ENCODE measurements around the gene KRTAP10-7.
"Not testable (repeated sequence)": the region's sequence is repeated elsewhere in the genome, so short reads cannot be mapped to it uniquely, and the experiment has no call there.

The KRTAP10-7 gene

GRCh38 chr21:44579833-44580144 lies 20.6 kb upstream of the KRTAP10-7 start:
- H3K36me3 ChIP-seq (ENCODE audit: control insufficient read depth in 2 of 2, insufficient read depth in 2 of 2, low read length in 2 of 2): no peaks in the 10 kb centered on the region
- H3K27ac ChIP-seq (ENCODE audit: low read length): no peak overlapping the region
- H3K9ac ChIP-seq (ENCODE audit: low read length in 2 of 2): no peak overlapping the region
- peaks cover 4 to 6% of the 10 kb centered on the region in 2 donors for H3K27me3 ChIP-seq (ENCODE audit: control insufficient read depth in 1 of 2, insufficient read depth in 2 of 2, low read length in 2 of 2)
- H3K4me3 ChIP-seq (ENCODE audit: low read length in 2 of 2): no peak overlapping the region
- H3K9me3 ChIP-seq (ENCODE audit: control insufficient read depth in 2 of 2, low read length in 2 of 2): peaks cover 2 to 24% of the 10 kb centered on the region in 2 donors
- no peaks in the 10 kb centered on the region for H3K4me1 ChIP-seq (ENCODE audit: control insufficient read depth, insufficient read depth, low read length)

- H3K27me3 ChIP-seq (ENCODE audit: control insufficient read depth in 1 of 2, insufficient read depth in 2 of 2, low read length in 2 of 2); H3K36me3 ChIP-seq (ENCODE audit: control insufficient read depth in 2 of 2, insufficient read depth in 2 of 2, low read length in 2 of 2); H3K4me1 ChIP-seq (ENCODE audit: control insufficient read depth, insufficient read depth, low read length); H3K9ac ChIP-seq (ENCODE audit: low read length in 2 of 2); H3K4me3 ChIP-seq (ENCODE audit: low read length in 2 of 2); H3K27ac ChIP-seq (ENCODE audit: low read length): not testable (repeated sequence)
- H3K9me3 ChIP-seq (ENCODE audit: control insufficient read depth in 2 of 2, low read length in 2 of 2): peaks cover 3 to 23% of the 10 kb centered on the region in 2 donors
Measured at GRCh38 chr21:44580231-44580821, 20.1 kb upstream of the KRTAP10-7 start, which contains the start of gene KRTAP10-5. Gene KRTAP10-5, minus strand, starts transcription at chr21:44580604. Its CDS starts 26 bp downstream, at chr21:44580578.

- peaks cover 8 to 10% of the 10 kb centered on the region in 2 donors for H3K27me3 ChIP-seq (ENCODE audit: control insufficient read depth in 1 of 2, insufficient read depth in 2 of 2, low read length in 2 of 2)
- H3K9ac ChIP-seq (ENCODE audit: low read length in 2 of 2): no peak overlapping the region
- no peak overlapping the region for H3K4me3 ChIP-seq (ENCODE audit: low read length in 2 of 2)
- no peak overlapping the region for H3K27ac ChIP-seq (ENCODE audit: low read length)
- H3K4me1 ChIP-seq (ENCODE audit: control insufficient read depth, insufficient read depth, low read length): no peaks in the 10 kb centered on the region
- no peaks in the 10 kb centered on the region for H3K36me3 ChIP-seq (ENCODE audit: control insufficient read depth in 2 of 2, insufficient read depth in 2 of 2, low read length in 2 of 2)
- H3K9me3 ChIP-seq (ENCODE audit: control insufficient read depth in 2 of 2, low read length in 2 of 2): peaks cover 5 to 16% of the 10 kb centered on the region in 2 donors
Measured at GRCh38 chr21:44581158-44581557, 19.2 kb upstream of the KRTAP10-7 start.

GRCh38 chr21:44582055-44582454 lies 18.3 kb upstream of the KRTAP10-7 start:
- Histone ChIP-seq H3K9ac (ENCODE audit: low read length in 2 of 2) (no peak overlapping the region), H3K36me3 (ENCODE audit: control insufficient read depth in 2 of 2, insufficient read depth in 2 of 2, low read length in 2 of 2) (no peaks in the 10 kb centered on the region), H3K4me3 (ENCODE audit: low read length in 2 of 2) (no peak overlapping the region), H3K9me3 (ENCODE audit: control insufficient read depth in 2 of 2, low read length in 2 of 2) (peaks cover 3 to 10% of the 10 kb centered on the region in 2 donors), H3K27ac (ENCODE audit: low read length) (no peak overlapping the region), H3K27me3 (ENCODE audit: control insufficient read depth in 1 of 2, insufficient read depth in 2 of 2, low read length in 2 of 2) (peaks cover 8 to 14% of the 10 kb centered on the region in 2 donors), H3K4me1 (ENCODE audit: control insufficient read depth, insufficient read depth, low read length) (no peaks in the 10 kb centered on the region)

GRCh38 chr21:44583089-44583799 lies 17.2 kb upstream of the KRTAP10-7 start:
- Histone ChIP-seq H3K4me3 (ENCODE audit: low read length in 2 of 2) (no peak overlapping the region), H3K9me3 (ENCODE audit: control insufficient read depth in 2 of 2, low read length in 2 of 2) (peaks cover 3% of the 10 kb centered on the region in 2 donors), H3K27ac (ENCODE audit: low read length) (no peak overlapping the region), H3K9ac (ENCODE audit: low read length in 2 of 2) (no peak overlapping the region), H3K36me3 (ENCODE audit: control insufficient read depth in 2 of 2, insufficient read depth in 2 of 2, low read length in 2 of 2) (no peaks in the 10 kb centered on the region), H3K27me3 (ENCODE audit: control insufficient read depth in 1 of 2, insufficient read depth in 2 of 2, low read length in 2 of 2) (peaks cover 8 to 14% of the 10 kb centered on the region in 2 donors), H3K4me1 (ENCODE audit: control insufficient read depth, insufficient read depth, low read length) (no peaks in the 10 kb centered on the region)

GRCh38 chr21:44583800-44584147 lies 16.6 kb upstream of the KRTAP10-7 start:
- Histone ChIP-seq H3K9me3 (ENCODE audit: control insufficient read depth in 2 of 2, low read length in 2 of 2) (peaks cover 0 to 3% of the 10 kb centered on the region in 2 donors), H3K36me3 (ENCODE audit: control insufficient read depth in 2 of 2, insufficient read depth in 2 of 2, low read length in 2 of 2) (no peaks in the 10 kb centered on the region), H3K9ac (ENCODE audit: low read length in 2 of 2) (no peak overlapping the region), H3K4me3 (ENCODE audit: low read length in 2 of 2) (no peak overlapping the region), H3K27me3 (ENCODE audit: control insufficient read depth in 1 of 2, insufficient read depth in 2 of 2, low read length in 2 of 2) (peaks cover 8 to 14% of the 10 kb centered on the region in 2 donors), H3K4me1 (ENCODE audit: control insufficient read depth, insufficient read depth, low read length) (no peaks in the 10 kb centered on the region), H3K27ac (ENCODE audit: low read length) (no peak overlapping the region)

GRCh38 chr21:44585892-44586291 lies 14.5 kb upstream of the KRTAP10-7 start:
- Histone ChIP-seq H3K27me3 (ENCODE audit: control insufficient read depth in 1 of 2, insufficient read depth in 2 of 2, low read length in 2 of 2) (peaks cover 14 to 20% of the 10 kb centered on the region in 2 donors), H3K9ac (ENCODE audit: low read length in 2 of 2) (no peak overlapping the region), H3K9me3 (ENCODE audit: control insufficient read depth in 2 of 2, low read length in 2 of 2) (peaks cover 0 to 3% of the 10 kb centered on the region in 2 donors), H3K27ac (ENCODE audit: low read length) (no peak overlapping the region), H3K4me3 (ENCODE audit: low read length in 2 of 2) (no peak overlapping the region), H3K36me3 (ENCODE audit: control insufficient read depth in 2 of 2, insufficient read depth in 2 of 2, low read length in 2 of 2) (no peaks in the 10 kb centered on the region), H3K4me1 (ENCODE audit: control insufficient read depth, insufficient read depth, low read length) (no peaks in the 10 kb centered on the region)

GRCh38 chr21:44589094-44589493 lies 11.3 kb upstream of the KRTAP10-7 start:
- Histone ChIP-seq H3K36me3 (ENCODE audit: control insufficient read depth in 2 of 2, insufficient read depth in 2 of 2, low read length in 2 of 2) (no peaks in the 10 kb centered on the region), H3K4me1 (ENCODE audit: control insufficient read depth, insufficient read depth, low read length) (no peaks in the 10 kb centered on the region), H3K9ac (ENCODE audit: low read length in 2 of 2) (no peak overlapping the region), H3K27me3 (ENCODE audit: control insufficient read depth in 1 of 2, insufficient read depth in 2 of 2, low read length in 2 of 2) (peaks cover 16 to 19% of the 10 kb centered on the region in 2 donors), H3K4me3 (ENCODE audit: low read length in 2 of 2) (no peak overlapping the region), H3K9me3 (ENCODE audit: control insufficient read depth in 2 of 2, low read length in 2 of 2) (peaks cover 0 to 3% of the 10 kb centered on the region in 2 donors), H3K27ac (ENCODE audit: low read length) (no peak overlapping the region)

GRCh38 chr21:44589586-44590305 lies 10.7 kb upstream of the KRTAP10-7 start:
- Histone ChIP-seq H3K9me3 (ENCODE audit: control insufficient read depth in 2 of 2, low read length in 2 of 2) (peaks cover 0 to 3% of the 10 kb centered on the region in 2 donors), H3K4me1 (ENCODE audit: control insufficient read depth, insufficient read depth, low read length) (no peaks in the 10 kb centered on the region), H3K4me3 (ENCODE audit: low read length in 2 of 2) (no peak overlapping the region), H3K9ac (ENCODE audit: low read length in 2 of 2) (no peak overlapping the region), H3K27ac (ENCODE audit: low read length) (no peak overlapping the region), H3K27me3 (ENCODE audit: control insufficient read depth in 1 of 2, insufficient read depth in 2 of 2, low read length in 2 of 2) (peaks cover 16 to 17% of the 10 kb centered on the region in 2 donors), H3K36me3 (ENCODE audit: control insufficient read depth in 2 of 2, insufficient read depth in 2 of 2, low read length in 2 of 2) (no peaks in the 10 kb centered on the region)

GRCh38 chr21:44590311-44590721 lies 10.1 kb upstream of the KRTAP10-7 start:
- Histone ChIP-seq H3K27me3 (ENCODE audit: control insufficient read depth in 1 of 2, insufficient read depth in 2 of 2, low read length in 2 of 2) (peaks cover 14 to 17% of the 10 kb centered on the region in 2 donors), H3K36me3 (ENCODE audit: control insufficient read depth in 2 of 2, insufficient read depth in 2 of 2, low read length in 2 of 2) (no peaks in the 10 kb centered on the region), H3K4me3 (ENCODE audit: low read length in 2 of 2) (no peak overlapping the region), H3K9ac (ENCODE audit: low read length in 2 of 2) (no peak overlapping the region), H3K27ac (ENCODE audit: low read length) (no peak overlapping the region), H3K9me3 (ENCODE audit: control insufficient read depth in 2 of 2, low read length in 2 of 2) (peaks cover 0 to 2% of the 10 kb centered on the region in 2 donors), H3K4me1 (ENCODE audit: control insufficient read depth, insufficient read depth, low read length) (no peaks in the 10 kb centered on the region)
